K562 (cell line): Measurements from ENCODE around the gene PRM2. TPM values are rescaled to one million over a fixed set of nuclear protein-coding genes. Genes with fewer than 3 reads are reported as not detected.

Experiments used
- DEAF1 ChIP-seq: fragments of 450-650 bp; formaldehyde crosslinking; IDR thresholded peaks from 2 replicates; pipeline ENCODE4 v1.4.0; 2020; ENCODE audit warnings: mild to moderate bottlenecking, moderate library complexity
- EP300 ChIP-seq: IDR thresholded peaks from 2 replicates; pipeline ENCODE4 v1.6.1; 2012; ENCODE audit warnings: low read length, improper control_type of control experiment
- HDAC3 ChIP-seq: fragments of 450-650 bp; IDR thresholded peaks from 2 replicates; pipeline ENCODE4 v1.6.1; 2018; ENCODE audit warnings: borderline replicate concordance, mild to moderate bottlenecking, moderate library complexity; ENCODE audit not compliant: partially characterized antibody
- IRF9 ChIP-seq: fragments of 450-650 bp; IDR thresholded peaks from 2 replicates; pipeline ENCODE4 v1.6.1; 2016; ENCODE audit warnings: missing biosample characterization, missing genetic modification characterization
- MYBL2 ChIP-seq, 2 experiments: fragments of 450-650 bp in 1 of 2; sonication (generic) in 1 of 2; formaldehyde crosslinking in 1 of 2; IDR thresholded peaks; 2 replicates each; pipeline versions ENCODE4 v1.6.1 to v1.8.1; 2017 to 2022; ENCODE audit warnings: borderline replicate concordance in 1 of 2, inconsistent platforms in 1 of 2, low read depth in 1 of 2, mild to moderate bottlenecking in 1 of 2, missing genetic modification reagents in 1 of 2, moderate library complexity in 1 of 2
- RBM25 ChIP-seq: fragments of 200-400 bp; formaldehyde crosslinking; IDR thresholded peaks from 2 replicates; pipeline ENCODE4 v1.6.1; 2018; ENCODE audit warnings: low read length, low read depth, moderate library complexity; ENCODE audit not compliant: severe bottlenecking
- SMARCC2 ChIP-seq: fragments of 450-650 bp; IDR thresholded peaks from 2 replicates; pipeline ENCODE4 v1.6.1; 2017; ENCODE audit warnings: antibody characterized with exemption, moderate library complexity, mild to moderate bottlenecking, low read depth
- SP1 ChIP-seq: sonication (generic); formaldehyde crosslinking; IDR thresholded peaks from 2 replicates; pipeline ENCODE4 v1.8.1; 2022; ENCODE audit warnings: mild to moderate bottlenecking, missing genetic modification reagents
- TAF7 ChIP-seq: fragments of 450-650 bp; IDR thresholded peaks from 2 replicates; pipeline ENCODE4 v1.6.1; 2016; ENCODE audit warnings: missing genetic modification characterization, missing compliant biosample characterization
- ZC3H8 ChIP-seq: fragments of 450-650 bp; IDR thresholded peaks from 2 replicates; pipeline ENCODE4 v1.6.1; 2017
- ZNF384 ChIP-seq: IDR thresholded peaks from 2 replicates; pipeline ENCODE4 v1.6.1; 2012; ENCODE audit warnings: low read depth, low read length, improper control_type of control experiment
- ZNF609 ChIP-seq: sonication (generic); formaldehyde crosslinking; IDR thresholded peaks from 2 replicates; pipeline ENCODE4 v1.8.1; 2023; ENCODE audit warnings: missing genetic modification reagents, mild to moderate bottlenecking, borderline replicate concordance
- ZNF639 ChIP-seq, 2 experiments: fragments of 200-800 bp in 1 of 2; sonication (Bioruptor generic) in 1 of 2; sonication (generic) in 1 of 2; formaldehyde crosslinking in 1 of 2; IDR thresholded peaks in 1 of 2; conservative IDR thresholded peaks in 1 of 2; 2 replicates each; pipeline versions ENCODE4 v1.5.0 to v1.6.1; 2016 to 2020; ENCODE audit warnings: missing compliant biosample characterization in 1 of 2, missing genetic modification characterization in 1 of 2, missing genetic modification reagents in 1 of 2
- polyA plus RNA-seq, 8 experiments: library from polyadenylated mRNA; depleted of rRNA in 4 of 8; stranded (reverse) in 5 of 8; unstranded in 3 of 8; fragments of >200 nt; fragmentation: Nextera tagmentation in 2 of 8; fragmentation: Illumina TruSeq in 1 of 8; extraction: Ambion mirVana in 2 of 8; extraction: Trizol in 1 of 8; gene quantifications; 2 replicates each; pipeline versions ENCODE4 v1.2.1 to v1.2.3, GENCODE V29; 2011 to 2014; ENCODE audit warnings: inconsistent platforms in 1 of 8, missing spikeins in 1 of 8
- total RNA-seq, 7 experiments: library from RNA; depleted of rRNA in 6 of 7; stranded (reverse); fragments of >200 nt in 6 of 7; fragmentation: Illumina TruSeq in 2 of 7; extraction: Trizol in 2 of 7; gene quantifications; 2 replicates each; pipeline versions ENCODE4 v1.2.1 to v1.2.3, GENCODE V29; 2011 to 2021; ENCODE audit warnings: low replicate concordance in 1 of 7

Gene PRM2
- total and polyA plus RNA-seq, 9 of the 15 experiments (the other 6 are each of a cell fraction or from before 2014, with no cell fraction given): not detected

GRCh38 chr16:11257131-11257938 lies 18.9 kb downstream of the PRM2 start (continued):
- TF ChIP-seq MYBL2 (IDR thresholded peaks at IDR 0.05; ENCODE audit: low read depth): no peak
- no peak for TF ChIP-seq MYBL2 (CRISPR knock-in tag; IDR thresholded peaks at IDR 0.05; ENCODE audit: borderline replicate concordance)
- no peak for TF ChIP-seq ZNF384
- no peak for TF ChIP-seq EP300
- TF ChIP-seq DEAF1 (CRISPR knock-in tag): peak; percentile 72
- TF ChIP-seq ZC3H8: no peak
- no peak for TF ChIP-seq ZNF639 (CRISPR knock-in tag; conservative IDR thresholded peaks at IDR 0.05 in 1 of 2, IDR thresholded peaks at IDR 0.05 in 1 of 2)
- TF ChIP-seq SMARCC2: no peak
- TF ChIP-seq ZNF609: 0 out of 2 replicates have a peak, but pooled peaks have one; percentile 82
- TF ChIP-seq RBM25: peak; percentile 39
- no peak for TF ChIP-seq IRF9 (tag)
- TF ChIP-seq HDAC3: no peak
- no peak for TF ChIP-seq TAF7
- TF ChIP-seq SP1 (CRISPR knock-in tag): 0 out of 2 replicates have a peak, but pooled peaks have one; percentile 28
